Breast epithelium (tissue), 4 donors: ENCODE measurements around the gene ZNF292. TPM values are rescaled to one million over a fixed set of nuclear protein-coding genes. Genes with fewer than 3 reads are reported as not detected.
"Not testable (repeated sequence)": the region's sequence is repeated elsewhere in the genome, so short reads cannot be mapped to it uniquely, and the experiment has no call there.

ENCODE experiments used
- DNase-seq, 2 donors: peaks; one replicate each; pipeline ENCODE4 v3.0.0-alpha.2; 2019; ENCODE audit warnings: low spot score in 2 of 2
- H3K27ac ChIP-seq, 2 donors: fragments of 200-600 bp; sonication (generic) in 1 of 2; one replicate each; pipeline ENCODE4 v1.5.1; 2016 to 2019; ENCODE audit warnings: mild to moderate bottlenecking in 1 of 2
- H3K27me3 ChIP-seq, 2 donors: fragments of 200-600 bp; sonication (generic) in 1 of 2; one replicate each; pipeline versions ENCODE4 v1.5.1 to v1.6.0; 2017 to 2019; ENCODE audit warnings: control low read depth in 1 of 2, mild to moderate bottlenecking in 1 of 2
- H3K36me3 ChIP-seq: fragments of 200-600 bp; one replicate; pipeline ENCODE4 v1.5.1; 2019
- H3K4me1 ChIP-seq, 2 donors: fragments of 200-600 bp; sonication (generic); one replicate each; pipeline ENCODE4 v1.5.1; 2016 to 2019; ENCODE audit warnings: control low read depth in 1 of 2
- H3K4me3 ChIP-seq, 3 donors: fragments of 200-600 bp; sonication (generic); 1 replicate in 2 of 3; 2 replicates in 1 of 3; pipeline ENCODE4 v1.5.1; 2016 to 2019; ENCODE audit warnings: mild to moderate bottlenecking in 3 of 3, moderate library complexity in 2 of 3
- H3K9me3 ChIP-seq, 2 donors: fragments of 200-600 bp; sonication (generic) in 1 of 2; one replicate each; pipeline ENCODE4 v1.5.1; 2016 to 2019; ENCODE audit warnings: control low read depth in 1 of 2
- POLR2A ChIP-seq: fragments of 450-650 bp; IDR thresholded peaks from one replicate; pipeline ENCODE4 v1.6.1; 2016; ENCODE audit warnings: antibody characterized with exemption, mild to moderate bottlenecking, moderate library complexity
- POLR2AphosphoS5 ChIP-seq, 3 donors: sonication (generic); formaldehyde crosslinking; IDR thresholded peaks; one replicate each; pipeline ENCODE4 v1.6.1; 2017; ENCODE audit warnings: antibody characterized with exemption in 3 of 3
- intact Hi-C: fragments of 100-400 bp; cut with DNase I; formaldehyde crosslinking; loops from one replicate; pipeline ENCODE4 v1.15.1; 2023; ENCODE audit warnings: low total_unique reads
- total RNA-seq, 3 donors: library from RNA; depleted of rRNA; stranded (reverse); fragments of >200 nt; gene quantifications; one replicate each; pipeline ENCODE4 v1.1.0, GENCODE V29; 2016
- TF ChIP-seq, protein P1 (sequence below), 3 donors: fragments of 450-650 bp; IDR thresholded peaks; one replicate each; pipeline ENCODE4 v1.5.1; 2016 to 2017; ENCODE audit warnings: antibody characterized with exemption in 3 of 3, mild to moderate bottlenecking in 3 of 3, moderate library complexity in 3 of 3

The ZNF292 gene
- total RNA-seq, 3 donors from 2014 or later: 35.0 to 95.1 (median 56.7) TPM

DNA sequence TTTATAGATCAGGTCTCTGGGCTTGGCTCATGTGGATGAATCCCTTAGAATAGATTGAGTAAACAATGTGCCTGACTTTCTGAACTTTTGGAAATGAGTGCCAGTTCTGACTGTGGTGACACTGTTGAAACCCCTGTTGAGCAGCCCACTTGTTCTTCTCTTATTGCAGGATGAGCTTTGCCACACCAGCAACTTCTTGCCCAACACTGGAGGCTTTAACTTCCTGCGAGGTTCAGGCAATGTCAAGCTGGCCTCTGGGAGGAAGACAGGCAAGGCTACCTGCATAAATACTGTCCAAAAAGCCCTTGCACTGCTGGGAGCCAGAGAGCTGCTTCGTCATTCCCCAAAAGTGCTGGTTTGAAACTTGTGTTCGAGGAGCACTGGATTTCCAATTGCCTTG lies 134.2 kb downstream of the ZNF292 start:
- DNase-seq: no peak
- TF ChIP-seq POLR2AphosphoS5 (IDR thresholded peaks at IDR 0.05): no peak
- TF ChIP-seq POLR2A: no peak
- TF ChIP-seq, protein P1, sequence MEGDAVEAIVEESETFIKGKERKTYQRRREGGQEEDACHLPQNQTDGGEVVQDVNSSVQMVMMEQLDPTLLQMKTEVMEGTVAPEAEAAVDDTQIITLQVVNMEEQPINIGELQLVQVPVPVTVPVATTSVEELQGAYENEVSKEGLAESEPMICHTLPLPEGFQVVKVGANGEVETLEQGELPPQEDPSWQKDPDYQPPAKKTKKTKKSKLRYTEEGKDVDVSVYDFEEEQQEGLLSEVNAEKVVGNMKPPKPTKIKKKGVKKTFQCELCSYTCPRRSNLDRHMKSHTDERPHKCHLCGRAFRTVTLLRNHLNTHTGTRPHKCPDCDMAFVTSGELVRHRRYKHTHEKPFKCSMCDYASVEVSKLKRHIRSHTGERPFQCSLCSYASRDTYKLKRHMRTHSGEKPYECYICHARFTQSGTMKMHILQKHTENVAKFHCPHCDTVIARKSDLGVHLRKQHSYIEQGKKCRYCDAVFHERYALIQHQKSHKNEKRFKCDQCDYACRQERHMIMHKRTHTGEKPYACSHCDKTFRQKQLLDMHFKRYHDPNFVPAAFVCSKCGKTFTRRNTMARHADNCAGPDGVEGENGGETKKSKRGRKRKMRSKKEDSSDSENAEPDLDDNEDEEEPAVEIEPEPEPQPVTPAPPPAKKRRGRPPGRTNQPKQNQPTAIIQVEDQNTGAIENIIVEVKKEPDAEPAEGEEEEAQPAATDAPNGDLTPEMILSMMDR (IDR thresholded peaks at IDR 0.05): no peak
- Histone ChIP-seq H3K27me3 (no peaks in the 10 kb centered on the region), H3K36me3 (no peaks in the 10 kb centered on the region), H3K4me1 (no peaks in the 10 kb centered on the region), H3K4me3 (no peak overlapping the region), H3K9me3 (no peaks in the 10 kb centered on the region), H3K27ac (no peak overlapping the region)
- intact Hi-C loops: no loop called here

DNA sequence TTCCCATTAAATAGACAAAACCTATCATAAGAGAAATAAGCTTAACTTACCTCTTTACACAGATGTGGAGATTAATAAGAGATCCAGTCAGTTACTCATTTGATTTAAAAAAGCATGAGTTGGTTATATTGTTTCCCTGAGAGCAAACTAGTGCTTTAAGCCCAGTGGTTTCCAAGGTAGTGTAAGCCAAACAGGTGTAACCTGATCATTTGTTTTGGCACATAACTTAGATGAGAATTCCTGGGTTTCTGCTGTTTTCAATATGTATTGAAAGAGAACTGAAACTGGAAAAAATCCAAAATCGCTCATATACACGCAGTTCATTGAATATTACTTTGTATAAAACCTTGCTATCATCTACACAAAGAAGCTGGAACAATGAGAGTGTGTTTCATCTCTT lies 136.5 kb downstream of the ZNF292 start:
- intact Hi-C loops: no loop called here
- Histone ChIP-seq H3K9me3 (no peaks in the 10 kb centered on the region), H3K27me3 (no peaks in the 10 kb centered on the region), H3K4me3 (no peak overlapping the region), H3K27ac (no peak overlapping the region), H3K36me3 (no peaks in the 10 kb centered on the region), H3K4me1 (no peaks in the 10 kb centered on the region)
- no peak for DNase-seq
- TF ChIP-seq, protein P1 (IDR thresholded peaks at IDR 0.05): no peak
- TF ChIP-seq POLR2AphosphoS5 (IDR thresholded peaks at IDR 0.05) (no peak), POLR2A (no peak)

DNA sequence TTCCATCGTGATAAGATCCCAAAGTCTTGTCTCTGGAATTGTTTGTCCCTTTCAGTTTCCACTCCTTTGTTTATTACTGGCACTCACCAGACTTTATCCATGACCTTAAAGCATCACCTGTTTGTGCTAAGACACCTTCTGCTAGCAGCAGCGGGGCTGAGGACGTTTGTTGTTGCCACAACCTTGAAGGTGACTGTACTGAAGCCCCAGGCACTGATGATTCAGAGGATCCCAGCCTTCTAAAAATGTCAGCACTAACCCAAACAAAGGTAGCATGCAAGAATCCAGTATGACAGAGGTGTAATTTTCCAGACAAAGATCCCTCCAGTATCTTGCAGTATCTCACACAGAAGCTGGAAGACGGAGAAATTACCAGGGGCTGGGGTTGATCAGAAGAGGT lies 138.2 kb downstream of the ZNF292 start:
- no peak overlapping the region for H3K27ac ChIP-seq
- intact Hi-C loops: no loop called here
- H3K4me1 ChIP-seq: no peaks in the 10 kb centered on the region
- H3K27me3 ChIP-seq: no peaks in the 10 kb centered on the region
- H3K4me3 ChIP-seq: no peak overlapping the region
- no peak for DNase-seq
- TF ChIP-seq POLR2AphosphoS5 (IDR thresholded peaks at IDR 0.05): no peak
- TF ChIP-seq, protein P1 (IDR thresholded peaks at IDR 0.05): no peak
- no peak for TF ChIP-seq POLR2A
- H3K36me3 ChIP-seq: no peaks in the 10 kb centered on the region
- no peaks in the 10 kb centered on the region for H3K9me3 ChIP-seq

DNA sequence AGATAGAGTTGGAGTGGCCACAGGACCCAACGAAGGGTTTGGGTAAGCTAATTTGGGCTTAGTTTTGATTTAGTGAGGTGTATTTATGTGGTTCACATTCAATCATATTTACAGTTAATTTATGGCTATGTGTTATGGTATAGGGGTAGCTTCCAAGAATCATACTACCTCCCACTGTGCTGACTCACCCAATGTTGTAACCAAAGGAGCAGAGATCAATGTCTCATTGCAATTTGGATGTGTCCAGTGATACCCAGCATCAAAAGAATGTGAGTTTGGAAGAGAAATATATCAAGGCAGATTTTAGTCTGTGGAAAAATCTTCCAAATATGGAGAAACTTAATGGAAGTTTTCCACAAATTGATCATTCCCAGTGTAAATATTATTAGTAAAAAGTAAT lies 141.8 kb downstream of the ZNF292 start:
- no peaks in the 10 kb centered on the region for H3K27me3 ChIP-seq
- no peaks in the 10 kb centered on the region for H3K36me3 ChIP-seq
- H3K4me3 ChIP-seq: no peak overlapping the region
- TF ChIP-seq, protein P1 (IDR thresholded peaks at IDR 0.05): no peak
- TF ChIP-seq POLR2AphosphoS5 (IDR thresholded peaks at IDR 0.05): no peak
- TF ChIP-seq POLR2A: no peak
- DNase-seq: no peak
- intact Hi-C loops: no loop called here
- H3K4me1 ChIP-seq: no peaks in the 10 kb centered on the region
- peaks cover 0 to 7% of the 10 kb centered on the region in 2 donors for H3K9me3 ChIP-seq
- H3K27ac ChIP-seq: no peak overlapping the region

DNA sequence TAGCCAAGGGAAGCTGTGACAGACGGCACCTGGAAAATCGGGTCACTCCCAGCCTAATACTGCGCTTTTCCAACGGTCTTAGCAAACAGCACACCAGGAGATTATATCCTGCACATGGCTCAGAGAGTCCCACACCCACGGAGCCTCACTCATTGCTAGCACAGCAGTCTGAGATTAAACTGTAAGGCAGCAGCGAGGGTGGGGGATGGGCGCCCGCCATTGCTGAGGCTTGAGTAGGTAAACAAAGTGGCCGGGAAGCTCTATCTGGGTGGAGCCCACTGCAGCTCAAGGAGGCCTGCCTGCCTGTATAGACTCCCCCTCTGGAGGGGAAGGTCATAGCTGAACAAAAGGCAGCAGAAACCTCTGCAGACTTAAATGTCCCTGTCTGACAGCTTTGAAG lies 145.9 kb downstream of the ZNF292 start:
- H3K9me3 ChIP-seq, H3K36me3 ChIP-seq, H3K27me3 ChIP-seq, H3K4me3 ChIP-seq, H3K27ac ChIP-seq, DNase-seq, H3K4me1 ChIP-seq, intact Hi-C loops: not testable (repeated sequence)

DNA sequence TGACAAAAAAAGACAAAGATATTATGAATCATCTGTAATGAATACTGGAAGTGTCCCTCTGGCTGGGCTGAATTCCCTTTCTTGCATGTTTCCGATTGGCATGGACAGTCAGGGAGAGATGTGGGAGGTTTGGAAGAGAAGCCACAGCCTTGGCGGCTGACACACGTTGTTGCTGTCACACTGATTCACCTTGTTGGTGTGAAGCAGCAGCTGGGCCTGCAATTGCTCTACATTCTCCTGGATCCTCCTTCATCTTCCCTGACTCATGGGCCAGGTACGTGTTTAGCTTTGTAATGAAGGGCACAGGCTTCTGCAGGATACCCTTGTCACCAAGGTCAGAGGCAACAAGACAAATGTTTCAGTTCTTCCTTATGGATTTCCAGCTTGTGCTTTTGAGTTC lies 153.6 kb downstream of the ZNF292 start:
- H3K27me3 ChIP-seq: no peaks in the 10 kb centered on the region
- no peaks in the 10 kb centered on the region for H3K4me1 ChIP-seq
- no peaks in the 10 kb centered on the region for H3K9me3 ChIP-seq
- intact Hi-C loops: no loop called here
- H3K27ac ChIP-seq: no peak overlapping the region
- DNase-seq: no peak
- TF ChIP-seq POLR2A (no peak), POLR2AphosphoS5 (IDR thresholded peaks at IDR 0.05) (no peak)
- TF ChIP-seq, protein P1 (IDR thresholded peaks at IDR 0.05): no peak
- H3K36me3 ChIP-seq: no peaks in the 10 kb centered on the region
- no peak overlapping the region for H3K4me3 ChIP-seq
